Stomach (tissue), 9 donors: Measurements from ENCODE around the gene KIAA1671. TPM values are rescaled to one million over a fixed set of nuclear protein-coding genes. Genes with fewer than 3 reads are reported as not detected.

Source experiments
- DNase-seq, 2 donors: peaks; one replicate each; pipeline versions ENCODE4 v3.0.0 to v3.0.0-alpha.2; 2013 to 2019
- H3K27ac ChIP-seq, 5 donors: fragments of 200-600 bp in 4 of 5; sonication (generic) in 4 of 5; one replicate each; pipeline ENCODE4 v1.5.1; 2013 to 2019; ENCODE audit warnings: mild to moderate bottlenecking in 1 of 5, moderate library complexity in 1 of 5
- H3K27me3 ChIP-seq, 3 donors: fragments of 200-600 bp; sonication (generic); one replicate each; pipeline ENCODE4 v1.5.1; 2017 to 2019; ENCODE audit warnings: mixed run types in 1 of 3
- H3K36me3 ChIP-seq, 4 donors: fragments of 200-600 bp; sonication (generic); 1 replicate in 3 of 4; 2 replicates in 1 of 4; pipeline ENCODE4 v1.5.1; 2016 to 2019
- H3K4me1 ChIP-seq, 4 donors: fragments of 200-600 bp; sonication (generic); one replicate each; pipeline ENCODE4 v1.5.1; 2016 to 2019
- H3K4me3 ChIP-seq, 4 donors: fragments of 200-600 bp; sonication (generic) in 3 of 4; one replicate each; pipeline ENCODE4 v1.5.1; 2016 to 2019; ENCODE audit warnings: mild to moderate bottlenecking in 1 of 4
- H3K9me3 ChIP-seq, 4 donors: fragments of 200-600 bp; sonication (generic); one replicate each; pipeline ENCODE4 v1.5.1; 2016 to 2019
- EP300 ChIP-seq: sonication (generic); formaldehyde crosslinking; IDR thresholded peaks from one replicate; pipeline ENCODE4 v1.6.1; 2017; ENCODE audit warnings: antibody characterized with exemption
- POLR2A ChIP-seq, 4 donors: fragments of 450-650 bp; IDR thresholded peaks; one replicate each; pipeline ENCODE4 v1.6.1; 2016; ENCODE audit warnings: antibody characterized with exemption in 4 of 4, control low read depth in 2 of 4, mild to moderate bottlenecking in 1 of 4, moderate library complexity in 1 of 4
- POLR2AphosphoS5 ChIP-seq, 3 donors: sonication (generic); formaldehyde crosslinking; IDR thresholded peaks; one replicate each; pipeline ENCODE4 v1.6.1; 2016; ENCODE audit warnings: antibody characterized with exemption in 3 of 3
- WGBS, 5 donors: extraction: QIAGEN DNeasy Blood & Tissue Kit in 3 of 5; methylation state at CpG; one replicate each; pipeline versions ENCODE4 v1.1.5 to v1.1.7; 2013 to 2018; 5-methylcytosine and 5-hydroxymethylcytosine counted together
- intact Hi-C: fragments of 100-400 bp; cut with DNase I; formaldehyde crosslinking; loops from one replicate; pipeline ENCODE4 v1.15.1; 2023; ENCODE audit warnings: low total_unique reads
- polyA plus RNA-seq, 3 donors: library from polyadenylated mRNA; stranded (reverse); fragments of 200-250 nt; gene quantifications; one replicate each; pipeline ENCODE4 v1.2.3, GENCODE V29; 2013
- total RNA-seq, 5 donors: library from RNA; depleted of rRNA; stranded (reverse); fragments of >200 nt; gene quantifications; one replicate each; pipeline versions ENCODE4 v1.1.0 to v1.2.3, GENCODE V29; 2014 to 2016
- TF ChIP-seq, protein P1 (sequence below), 7 experiments: fragments of 450-650 bp in 4 of 7; fragments of 200-600 bp in 3 of 7; sonication (generic) in 3 of 7; IDR thresholded peaks; one replicate each; pipeline ENCODE4 v1.5.1; 2016 to 2019; ENCODE audit warnings: antibody characterized with exemption in 7 of 7, control low read depth in 2 of 7, mild to moderate bottlenecking in 1 of 7
- donor health status: healthy with polysubstance abuse.
- donor health status: Bipolar disorder and iron deficiency.
- donor health status: healthy.

The KIAA1671 gene
- total and polyA plus RNA-seq, 8 donors = 5.7 to 80.5 (median 32.5) TPM

DNA sequence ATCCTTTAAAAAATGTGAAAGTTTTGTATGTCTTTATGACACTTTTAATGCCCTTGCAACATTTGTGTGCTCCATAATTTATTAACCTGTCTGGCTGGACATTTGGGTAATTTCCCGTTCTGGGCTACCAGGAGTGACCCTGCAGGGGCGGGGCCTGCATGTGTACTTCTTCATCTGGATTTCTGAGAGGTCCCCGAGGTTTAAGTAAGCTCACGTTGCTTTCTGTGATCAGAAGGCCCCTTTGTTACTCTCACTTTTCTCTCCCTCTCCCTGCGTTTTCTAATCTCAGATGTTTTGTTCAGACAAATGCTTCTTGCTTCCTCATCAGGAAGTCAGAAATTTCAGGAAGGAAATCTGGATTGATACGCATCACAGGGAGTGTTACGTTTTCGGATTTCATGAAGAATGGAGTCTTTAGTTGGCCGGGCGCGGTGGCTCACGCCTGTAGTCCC is 168.3 kb downstream of the KIAA1671 start:
- Histone ChIP-seq H3K9me3 (no peaks in the 10 kb centered on the region), H3K4me1 (peaks cover 18 to 39% (median 27%) of the 10 kb centered on the region in 4 donors), H3K4me3 (no peak overlapping the region), H3K36me3 (peaks cover 0 to 18% (median 9%) of the 10 kb centered on the region in 4 donors), H3K27me3 (no peaks in the 10 kb centered on the region), H3K27ac (peak overlapping the region; percentile 54 to 90 (median 83))
- TF ChIP-seq, protein P1, sequence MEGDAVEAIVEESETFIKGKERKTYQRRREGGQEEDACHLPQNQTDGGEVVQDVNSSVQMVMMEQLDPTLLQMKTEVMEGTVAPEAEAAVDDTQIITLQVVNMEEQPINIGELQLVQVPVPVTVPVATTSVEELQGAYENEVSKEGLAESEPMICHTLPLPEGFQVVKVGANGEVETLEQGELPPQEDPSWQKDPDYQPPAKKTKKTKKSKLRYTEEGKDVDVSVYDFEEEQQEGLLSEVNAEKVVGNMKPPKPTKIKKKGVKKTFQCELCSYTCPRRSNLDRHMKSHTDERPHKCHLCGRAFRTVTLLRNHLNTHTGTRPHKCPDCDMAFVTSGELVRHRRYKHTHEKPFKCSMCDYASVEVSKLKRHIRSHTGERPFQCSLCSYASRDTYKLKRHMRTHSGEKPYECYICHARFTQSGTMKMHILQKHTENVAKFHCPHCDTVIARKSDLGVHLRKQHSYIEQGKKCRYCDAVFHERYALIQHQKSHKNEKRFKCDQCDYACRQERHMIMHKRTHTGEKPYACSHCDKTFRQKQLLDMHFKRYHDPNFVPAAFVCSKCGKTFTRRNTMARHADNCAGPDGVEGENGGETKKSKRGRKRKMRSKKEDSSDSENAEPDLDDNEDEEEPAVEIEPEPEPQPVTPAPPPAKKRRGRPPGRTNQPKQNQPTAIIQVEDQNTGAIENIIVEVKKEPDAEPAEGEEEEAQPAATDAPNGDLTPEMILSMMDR (IDR thresholded peaks at IDR 0.05) = no peak
- peak in 1 of 3 donors; percentile 35 for TF ChIP-seq POLR2AphosphoS5 (IDR thresholded peaks at IDR 0.05)
- WGBS, 5 donors = 20 to 51% (median 32%) methylated on average over 12 of the region's 12 CpGs
- DNase-seq = peak; percentile 55 to 75
- intact Hi-C loops = no loop called here

DNA sequence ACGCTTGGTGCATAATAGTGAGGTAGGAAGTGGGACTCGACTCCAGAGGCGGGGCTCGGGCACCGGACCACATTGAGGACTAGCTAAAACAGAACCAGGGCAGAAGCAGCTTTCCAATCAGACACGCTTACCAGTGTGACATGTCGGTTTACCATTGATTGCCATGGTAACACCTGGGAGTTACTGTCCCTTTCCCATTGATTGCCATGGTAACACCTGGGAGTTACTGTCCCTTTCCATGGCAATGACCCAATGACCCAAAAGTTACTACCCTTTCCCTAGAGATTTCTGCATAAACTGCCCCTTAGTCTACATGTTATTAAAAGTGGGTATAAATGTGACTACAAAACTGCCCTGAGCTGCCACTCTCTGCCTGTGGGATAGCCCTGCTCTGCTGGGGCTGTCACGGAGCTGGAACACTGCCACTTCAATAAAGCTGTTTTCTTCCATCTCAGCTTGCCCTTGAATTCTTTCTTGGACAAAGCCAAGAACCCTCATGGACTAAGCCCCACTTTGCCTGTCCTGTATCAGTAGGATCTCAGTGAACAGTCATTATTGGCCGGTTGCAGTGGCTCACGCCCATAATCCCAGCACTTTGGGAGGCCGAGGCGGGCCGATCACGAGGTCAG is 169.7 kb downstream of the KIAA1671 start:
- Histone ChIP-seq H3K9me3 (no peaks in the 10 kb centered on the region), H3K4me3 (no peak overlapping the region), H3K27ac (peak overlapping the region in 2 of 5 donors; percentile 85 to 90), H3K36me3 (peaks cover 0 to 18% (median 9%) of the 10 kb centered on the region in 4 donors), H3K4me1 (peaks cover 21 to 53% (median 38%) of the 10 kb centered on the region in 4 donors), H3K27me3 (no peaks in the 10 kb centered on the region)
- no peak for DNase-seq
- 91 to 95% (median 93%) methylated on average over 14 of the region's 14 CpGs for WGBS, 5 donors
- intact Hi-C loops = no loop called here
- no peak for TF ChIP-seq POLR2AphosphoS5 (IDR thresholded peaks at IDR 0.05)
- TF ChIP-seq EP300 = no peak
- no peak for TF ChIP-seq POLR2A (IDR thresholded peaks at IDR 0.05)
- TF ChIP-seq, protein P1 (IDR thresholded peaks at IDR 0.05) = no peak

DNA sequence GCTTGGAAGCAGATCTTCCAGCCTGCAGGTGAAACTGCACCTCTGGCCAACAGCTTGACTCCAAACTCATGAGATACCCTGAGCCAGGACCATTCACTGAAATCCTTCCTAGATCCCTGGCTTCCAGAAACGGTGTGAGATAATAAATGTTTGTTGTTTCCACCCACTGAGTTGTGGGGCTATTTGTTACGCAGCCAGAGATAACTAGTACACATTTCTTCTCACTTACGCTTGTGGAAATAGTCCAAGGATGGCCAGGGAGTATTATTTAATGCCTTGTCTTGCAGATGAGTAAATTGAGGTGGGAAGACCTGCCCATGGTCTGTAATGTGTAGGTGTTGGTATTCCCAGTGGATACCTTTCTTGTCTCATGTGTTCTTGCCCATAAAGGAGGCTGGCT is 171.2 kb downstream of the KIAA1671 start:
- H3K27ac ChIP-seq = no peak overlapping the region
- DNase-seq = no peak
- peaks cover 0 to 10% (median 4%) of the 10 kb centered on the region in 4 donors for H3K36me3 ChIP-seq
- H3K27me3 ChIP-seq = no peaks in the 10 kb centered on the region
- no peaks in the 10 kb centered on the region for H3K9me3 ChIP-seq
- H3K4me3 ChIP-seq = no peak overlapping the region
- TF ChIP-seq POLR2AphosphoS5 (IDR thresholded peaks at IDR 0.05) = no peak
- TF ChIP-seq POLR2A (IDR thresholded peaks at IDR 0.05) = no peak
- no peak for TF ChIP-seq EP300
- TF ChIP-seq, protein P1 (IDR thresholded peaks at IDR 0.05) = no peak
- whole genome bisulfite sequencing, 5 donors = 80 to 92% (median 86%) methylated on average over 3 of the region's 3 CpGs
- intact Hi-C loops = no loop called here
- peaks cover 23 to 63% (median 43%) of the 10 kb centered on the region in 4 donors for H3K4me1 ChIP-seq

DNA sequence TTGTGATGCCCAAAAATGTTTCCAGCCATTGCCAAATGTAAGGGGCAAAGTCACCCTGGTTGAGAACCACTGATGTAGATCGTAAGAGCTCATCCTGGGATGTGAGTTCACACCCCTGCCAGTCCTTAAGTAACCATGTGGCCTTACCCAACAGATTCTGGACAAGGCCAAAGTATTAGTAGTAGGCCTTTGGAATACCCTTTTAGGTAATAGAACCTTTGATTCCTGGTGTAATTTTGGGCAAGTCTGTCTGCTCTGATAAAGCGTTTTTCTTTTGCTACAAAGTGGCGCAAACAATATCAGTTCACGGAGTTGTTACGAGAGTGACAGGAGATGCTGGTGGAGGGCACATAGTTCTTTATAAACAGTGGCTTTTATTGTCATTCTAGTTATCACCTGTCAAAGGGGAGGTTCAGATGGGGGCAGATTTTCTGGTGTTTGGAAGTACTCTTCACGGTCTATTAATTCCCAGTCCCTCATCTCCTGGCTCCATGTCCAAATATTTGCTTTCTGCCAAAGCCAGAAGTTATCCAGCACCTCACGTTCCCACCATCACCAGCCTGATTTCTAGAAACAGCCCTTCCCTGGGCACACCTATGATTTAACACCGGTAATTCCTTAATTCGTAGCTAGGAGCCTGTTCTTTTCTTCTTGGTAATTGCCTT is 173.3 kb downstream of the KIAA1671 start:
- 46 to 69% (median 59%) methylated on average over 9 of the region's 9 CpGs for WGBS, 5 donors
- Histone ChIP-seq H3K4me3 (no peak overlapping the region), H3K4me1 (peaks cover 13 to 63% (median 34%) of the 10 kb centered on the region in 4 donors), H3K36me3 (peaks cover 0 to 7% (median 3%) of the 10 kb centered on the region in 4 donors), H3K27me3 (no peaks in the 10 kb centered on the region), H3K27ac (peak overlapping the region in 2 of 5 donors; percentile 29 to 38), H3K9me3 (no peaks in the 10 kb centered on the region)
- no peak for DNase-seq
- no peak for TF ChIP-seq POLR2AphosphoS5 (IDR thresholded peaks at IDR 0.05)
- TF ChIP-seq, protein P1 (IDR thresholded peaks at IDR 0.05) = no peak
- no peak for TF ChIP-seq EP300
- no peak for TF ChIP-seq POLR2A (IDR thresholded peaks at IDR 0.05)
- intact Hi-C loops = no loop called here
